ENCODE measurements around the gene COX7A2L.

COX7A2L gene

GRCh38 chr2:42315844-42316470 lies 45.1 kb downstream of the COX7A2L start:
- no peak for DNase-seq

GRCh38 chr2:42314892-42315468 lies 46.0 kb downstream of the COX7A2L start:
- no peak for DNase-seq

DNA sequence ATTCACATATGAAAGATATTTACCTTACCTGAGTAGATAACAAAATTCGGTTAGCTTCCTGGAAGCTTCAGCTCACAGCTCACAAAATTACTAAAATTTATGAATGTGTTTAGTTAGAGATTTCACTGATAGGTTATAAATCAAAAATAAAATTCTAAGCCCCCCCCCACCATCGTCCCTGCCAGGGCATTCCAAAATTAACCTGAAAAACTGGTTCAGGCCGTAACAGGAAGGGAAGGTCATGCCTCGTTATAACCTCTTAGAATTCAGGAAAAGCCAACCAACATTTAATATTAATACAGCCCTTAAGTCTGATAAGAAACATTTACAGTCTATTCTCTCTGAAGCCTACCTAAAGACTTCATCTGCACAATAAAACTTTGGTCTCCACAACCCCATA lies 48.9 kb downstream of the COX7A2L start:
- no peak for DNase-seq

GRCh38 chr2:42310007-42310515 lies 51.0 kb downstream of the COX7A2L start:
- DNase-seq: no peak

DNA sequence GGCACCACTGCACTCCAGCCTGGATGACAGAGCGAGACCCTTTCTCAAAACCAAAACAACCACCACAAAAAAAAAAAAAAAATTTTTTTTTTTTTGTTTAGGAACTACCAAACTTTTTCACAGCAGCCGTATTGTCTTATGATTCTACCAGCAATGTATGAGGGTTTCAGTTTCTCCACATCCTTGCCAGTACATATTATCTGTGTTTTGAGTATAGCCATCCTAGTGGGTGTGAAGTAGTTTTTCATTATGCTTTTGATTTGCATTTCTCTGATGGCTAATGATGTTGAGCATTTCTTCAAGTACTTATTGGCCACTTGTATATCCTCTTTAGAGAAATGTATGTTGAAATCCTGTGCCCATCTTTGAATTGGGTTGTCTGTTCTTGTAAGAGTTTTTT lies 51.7 kb downstream of the COX7A2L start:
- no peak for DNase-seq

DNA sequence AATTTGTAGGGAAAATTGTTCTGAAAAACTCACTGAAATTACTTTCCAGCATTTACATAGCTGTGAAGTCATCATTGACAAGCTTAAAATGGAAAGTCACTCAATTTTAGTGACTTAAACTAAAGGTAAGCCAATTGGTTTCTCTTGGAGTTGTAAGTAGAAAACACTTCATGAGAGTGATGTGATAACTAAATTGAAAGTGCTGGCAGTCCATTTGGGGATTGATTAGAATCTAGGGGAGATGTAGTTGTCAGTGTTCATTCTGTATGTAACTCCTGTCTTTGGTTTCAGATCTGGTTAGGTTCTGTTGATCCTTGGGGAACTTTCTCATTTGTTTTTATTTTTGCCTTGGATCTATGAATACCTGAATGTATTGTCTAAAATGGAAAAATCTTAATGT lies 53.8 kb downstream of the COX7A2L start:
- no peak for DNase-seq

GRCh38 chr2:42304059-42304713 lies 56.8 kb downstream of the COX7A2L start:
- no peak for DNase-seq

DNA sequence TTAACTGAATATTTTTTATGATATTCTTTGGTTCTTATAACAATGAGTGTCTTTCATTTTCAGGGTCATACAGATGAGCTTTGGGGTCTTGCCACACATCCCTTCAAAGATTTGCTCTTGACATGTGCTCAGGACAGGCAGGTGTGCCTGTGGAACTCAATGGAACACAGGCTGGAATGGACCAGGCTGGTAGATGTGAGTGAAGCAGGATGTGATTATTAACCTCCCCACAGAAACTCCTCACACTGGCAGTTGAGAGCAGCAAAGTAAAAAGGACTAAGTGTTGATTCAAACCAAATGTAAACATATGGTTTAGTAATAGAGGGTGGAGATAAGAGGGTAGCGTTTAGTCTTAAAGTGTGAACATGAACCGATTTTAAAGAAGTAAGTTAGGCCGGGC lies 57.8 kb downstream of the COX7A2L start:
- no peak for DNase-seq

DNA sequence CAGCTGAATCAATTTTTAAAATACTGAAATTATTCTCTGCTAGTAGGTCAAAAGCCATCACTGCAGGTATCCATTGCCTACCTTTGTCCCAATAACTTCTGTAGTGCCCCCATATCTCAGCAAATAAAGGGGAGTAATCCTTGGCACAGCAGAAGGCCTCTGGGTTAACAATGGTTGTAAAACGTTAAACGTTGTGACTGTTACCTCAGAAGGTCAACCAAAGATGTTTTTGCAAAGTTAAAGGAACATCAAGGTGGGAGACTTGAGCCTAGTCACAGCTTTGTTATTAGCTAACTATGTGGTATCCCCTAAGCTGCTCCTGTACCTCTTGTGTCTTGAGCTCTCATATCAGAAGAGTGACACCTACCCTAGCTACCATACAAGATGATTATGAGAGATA lies 60.5 kb downstream of the COX7A2L start:
- no peak for DNase-seq
